Erythroblast (primary cell): ENCODE measurements around the gene PARP16.

Source experiments
- GATA1 ChIP-seq: IDR thresholded peaks from 2 replicates; pipeline ENCODE4 v1.6.1; 2011; ENCODE audit warnings: low read depth, mild to moderate bottlenecking, control low read depth, low read length, moderate library complexity
- POLR2A ChIP-seq: IDR thresholded peaks from 2 replicates; pipeline ENCODE4 v1.6.1; 2011; ENCODE audit warnings: mild to moderate bottlenecking, low read length

DNA sequence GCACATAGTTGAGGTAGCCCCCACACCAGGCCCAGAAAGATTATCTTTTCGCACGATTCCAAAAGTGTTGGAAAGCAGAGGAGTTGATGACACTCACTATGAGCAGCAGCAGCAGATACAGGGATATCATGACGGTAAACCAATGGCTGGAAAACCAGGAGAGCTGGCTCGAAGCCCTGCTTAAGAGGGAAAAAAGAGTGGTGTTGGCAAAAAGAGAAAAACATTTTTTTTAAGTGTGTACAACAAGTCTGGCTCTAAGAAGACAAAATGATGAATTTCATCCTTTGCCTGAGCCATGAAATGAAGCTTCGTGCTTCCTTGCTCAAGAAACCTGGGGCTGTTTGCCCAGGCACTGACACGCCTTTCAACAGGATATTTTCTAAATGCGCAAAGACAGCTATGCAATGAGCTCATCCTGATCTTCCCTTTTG is 27.3 kb downstream of the PARP16 start:
- TF ChIP-seq POLR2A (no peak), GATA1 (no peak)
